HepG2 (cell line): ENCODE measurements around the gene CLIC3. TPM values are rescaled to one million over a fixed set of nuclear protein-coding genes. Genes with fewer than 3 reads are reported as not detected.

Experiments
- ATAC-seq: fragments of 200-7000 bp; cut with Tn5 transposase; 3 replicates; pipeline ENCODE4 v1.9.1; 2020; ENCODE audit warnings: mild to moderate bottlenecking, moderate library complexity
- BruUV-seq: library from RNA; stranded (reverse); fragments of 400-500 nt; replicated peaks from 2 replicates; lab custom pipeline; 2021; lab: Mats Ljungman, UMichigan
- CTCF ChIA-PET: fragments of 300-600 bp; formaldehyde crosslinking; extraction: SDS; loops from one replicate; lab custom pipeline; 2021; ENCODE audit warnings: low total read pairs, inconsistent platforms, low intra/inter-chr PET ratio; lab: Yijun Ruan, JAX
- POLR2A ChIA-PET: fragments of 350-600 bp; sonication (Branson Sonifier 250); formaldehyde crosslinking; loops from one replicate; lab custom pipeline; 2020; ENCODE audit warnings: antibody characterized with exemption, inconsistent platforms; lab: Yijun Ruan, JAX
- DNase-seq: peaks from one replicate; pipeline ENCODE4 v3.0.0-alpha.2; 2015; ENCODE audit warnings: low spot score
- FAIRE-seq: peaks from 3 replicates; lab custom pipeline; 2011; peaks lifted over from hg19 to GRCh38; lab: Jason Lieb, UNC
- H2AFZ ChIP-seq: one replicate; pipeline ENCODE4 v1.6.1; 2011; ENCODE audit warnings: low read length, inconsistent platforms
- H3K27ac ChIP-seq: fragments of 300-600 bp; 3 replicates; pipeline ENCODE4 v1.8.0; 2011; ENCODE audit warnings: mixed run types, mild to moderate bottlenecking, mixed read lengths, low read length, inconsistent platforms; ENCODE audit not compliant: insufficient read depth; ENCODE audit errors: extremely low read length
- H3K27me3 ChIP-seq, 2 experiments: fragments of 200-600 bp in 1 of 2; 2 replicates in 1 of 2; 3 replicates in 1 of 2; pipeline versions ENCODE4 v1.6.0 to v1.8.0; 2011; ENCODE audit warnings: low read length in 2 of 2, mild to moderate bottlenecking in 2 of 2, moderate library complexity in 2 of 2, inconsistent platforms in 1 of 2; ENCODE audit not compliant: insufficient read depth in 2 of 2, control insufficient read depth in 1 of 2
- H3K36me3 ChIP-seq, 2 experiments: fragments of 200-600 bp in 1 of 2; replicated peaks in 1 of 2; 2 replicates in 1 of 2; 3 replicates in 1 of 2; pipeline versions ENCODE4 v1.5.1 to v1.8.0; 2011; ENCODE audit warnings: low read length in 2 of 2, inconsistent platforms in 1 of 2; ENCODE audit not compliant: insufficient read depth in 2 of 2, control insufficient read depth in 1 of 2
- H3K4me1 ChIP-seq: 2 replicates; pipeline ENCODE4 v1.5.1; 2012; ENCODE audit warnings: low read length, inconsistent platforms; ENCODE audit not compliant: insufficient read depth
- H3K4me2 ChIP-seq: 2 replicates; pipeline ENCODE4 v1.6.0; 2011; ENCODE audit warnings: low read depth, low read length, inconsistent platforms
- H3K4me3 ChIP-seq, 3 experiments: fragments of 200-600 bp in 1 of 3; sonication (generic), shearing (Covaris generic) in 1 of 3; replicated peaks in 1 of 3; 2 replicates each; pipeline ENCODE4 v1.5.1; 2011 to 2016; ENCODE audit warnings: low read length in 3 of 3, inconsistent platforms in 2 of 3, low read depth in 2 of 3, mild to moderate bottlenecking in 2 of 3, control low read depth in 1 of 3, mixed read lengths in 1 of 3; ENCODE audit not compliant: insufficient read depth in 1 of 3
- H3K79me2 ChIP-seq: one replicate; pipeline ENCODE4 v1.6.1; 2011; ENCODE audit warnings: low read length, inconsistent platforms; ENCODE audit not compliant: insufficient read depth
- H3K9ac ChIP-seq: 2 replicates; pipeline ENCODE4 v1.6.0; 2011; ENCODE audit warnings: mild to moderate bottlenecking, low read depth, low read length, inconsistent platforms; ENCODE audit not compliant: insufficient read depth
- H3K9me3 ChIP-seq: 2 replicates; pipeline ENCODE4 v1.5.1; 2012; ENCODE audit warnings: mild to moderate bottlenecking, low read length
- H4K20me1 ChIP-seq: 2 replicates; pipeline ENCODE4 v1.6.0; 2011; ENCODE audit warnings: inconsistent platforms, mild to moderate bottlenecking, low read length, moderate library complexity; ENCODE audit not compliant: insufficient read depth
- ARHGAP35 ChIP-seq: sonication (generic); formaldehyde crosslinking; IDR thresholded peaks from 2 replicates; pipeline ENCODE4 v1.9.0; 2022; ENCODE audit warnings: mild to moderate bottlenecking, inconsistent platforms, moderate library complexity, missing genetic modification reagents, borderline replicate concordance
- CCAR2 ChIP-seq: fragments of 200-400 bp; formaldehyde crosslinking; optimal IDR thresholded peaks from 2 replicates; pipeline ENCODE3; 2018; ENCODE audit warnings: low read depth, mild to moderate bottlenecking, low read length, moderate library complexity
- EED ChIP-seq: sonication (generic); formaldehyde crosslinking; IDR thresholded peaks from 2 replicates; pipeline ENCODE4 v1.5.0; 2020; ENCODE audit warnings: mild to moderate bottlenecking, missing genetic modification reagents
- RELA ChIP-seq: sonication (generic); formaldehyde crosslinking; IDR thresholded peaks from 2 replicates; pipeline ENCODE4 v1.4.0; 2020; ENCODE audit warnings: missing genetic modification reagents
- RORA ChIP-seq: sonication (generic); formaldehyde crosslinking; IDR thresholded peaks from 2 replicates; pipeline ENCODE4 v1.5.0; 2020; ENCODE audit warnings: mild to moderate bottlenecking, missing genetic modification reagents, moderate library complexity
- SNAPC2 ChIP-seq: sonication (generic); formaldehyde crosslinking; IDR thresholded peaks from 2 replicates; pipeline ENCODE4 v1.8.1; 2022; ENCODE audit warnings: mild to moderate bottlenecking, missing genetic modification reagents
- TAF15 ChIP-seq: fragments of 200-400 bp; formaldehyde crosslinking; IDR thresholded peaks from one replicate; pipeline ENCODE4 v1.6.1; 2018; ENCODE audit warnings: mild to moderate bottlenecking, low read depth, low read length; ENCODE audit not compliant: poor library complexity, severe bottlenecking
- TFDP1 ChIP-seq: IDR thresholded peaks from 2 replicates; pipeline ENCODE4 v1.6.1; 2016; ENCODE audit warnings: missing compliant biosample characterization, missing genetic modification reagents, borderline replicate concordance
- ZBTB7B ChIP-seq: sonication (generic); formaldehyde crosslinking; IDR thresholded peaks from 2 replicates; pipeline ENCODE4 v1.4.0; 2020; ENCODE audit warnings: missing genetic modification reagents
- ZBTB8A ChIP-seq: sonication (generic); formaldehyde crosslinking; IDR thresholded peaks from 2 replicates; pipeline ENCODE4 v1.4.0; 2020; ENCODE audit warnings: mild to moderate bottlenecking, low read depth, missing genetic modification reagents, borderline replicate concordance
- ZSCAN22 ChIP-seq: sonication (generic); formaldehyde crosslinking; IDR thresholded peaks from 2 replicates; pipeline ENCODE4 v1.4.0; 2020; ENCODE audit warnings: mild to moderate bottlenecking, missing genetic modification reagents
- WGBS: methylation state at CpG from one replicate; pipeline ENCODE4 v1.1.6; 2017; ENCODE audit warnings: low lambda C conversion rate; 5-methylcytosine and 5-hydroxymethylcytosine counted together
- in situ Hi-C: cut with HindIII; loops from 2 replicates; pipeline ENCODE4 v1.10.0; 2017; ENCODE audit warnings: low pct_unique_long_range_greater_than_20kb; ENCODE audit not compliant: extremely low pct_ligation_motif_present
- intact Hi-C: fragments of 100-400 bp; cut with micrococcal nuclease; formaldehyde crosslinking; loops from one replicate; pipeline ENCODE4 v1.10.0; 2022; ENCODE audit not compliant: unreplicated experiment
- polyA plus RNA-seq, 8 experiments: library from polyadenylated mRNA; depleted of rRNA in 3 of 8; stranded (reverse) in 7 of 8; unstranded in 1 of 8; fragments of >200 nt; fragmentation: Illumina TruSeq in 4 of 8; extraction: Trizol in 4 of 8; gene quantifications; 2 replicates each; pipeline versions ENCODE4 v1.2.1 to v1.2.3, GENCODE V29; 2011 to 2016; ENCODE audit warnings: low read depth in 4 of 8, missing spikeins in 1 of 8, mixed read lengths in 1 of 8; ENCODE audit not compliant: insufficient read depth in 1 of 8
- total RNA-seq, 5 experiments: library from RNA; depleted of rRNA; stranded (reverse); fragments of >200 nt; fragmentation: Illumina TruSeq; extraction: Trizol; gene quantifications; 2 replicates each; pipeline ENCODE4 v1.2.3, GENCODE V29; 2016; ENCODE audit warnings: low read depth in 1 of 5
- TF ChIP-seq, protein P1 (sequence below): IDR thresholded peaks from 2 replicates; pipeline ENCODE4 v1.6.1; 2012; ENCODE audit warnings: inconsistent platforms

The CLIC3 gene
- total and polyA plus RNA-seq, 2 of the 13 experiments (the other 11 are each of a cell fraction or from before 2014, with no cell fraction given): 0.51 to 1.5 TPM

- FAIRE-seq: no peak
- in situ Hi-C loops (no loop called here), intact Hi-C loops (no loop called here)
- Histone ChIP-seq H4K20me1 (no peaks in the 10 kb centered on the region), H3K4me1 (no peaks in the 10 kb centered on the region), H2AFZ (no peak overlapping the region), H3K4me2 (no peak overlapping the region), H3K27me3 (no peaks in the 10 kb centered on the region), H3K36me3 (no peaks in the 10 kb centered on the region), H3K9ac (no peak overlapping the region), H3K27ac (no peak overlapping the region), H3K9me3 (peaks cover 4% of the 10 kb centered on the region; the same call in 1 of the 2 replicates), H3K4me3 (no peak overlapping the region), H3K79me2 (no peaks in the 10 kb centered on the region)
- CTCF ChIA-PET: no interaction called here
- WGBS: 94% methylated on average over 3 of the region's 13 CpGs
- peak; percentile 15 for ATAC-seq
- BruUV-seq: no TSS peak
- no peak for TF ChIP-seq SNAPC2
- TF ChIP-seq CCAR2: no peak
- no peak for TF ChIP-seq EED
- TF ChIP-seq ARHGAP35: no peak
- TF ChIP-seq RELA: no peak
- TF ChIP-seq ZBTB8A (CRISPR knock-in tag): no peak
- no peak for TF ChIP-seq ZSCAN22
- TF ChIP-seq, protein P1, sequence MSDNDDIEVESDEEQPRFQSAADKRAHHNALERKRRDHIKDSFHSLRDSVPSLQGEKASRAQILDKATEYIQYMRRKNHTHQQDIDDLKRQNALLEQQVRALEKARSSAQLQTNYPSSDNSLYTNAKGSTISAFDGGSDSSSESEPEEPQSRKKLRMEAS: no peak
- no peak for TF ChIP-seq TFDP1 (CRISPR knock-in tag)
- TF ChIP-seq TAF15: no peak
- TF ChIP-seq ZBTB7B (CRISPR knock-in tag): no peak
- no peak for TF ChIP-seq RORA
- POLR2A ChIA-PET: no interaction called here
- DNase-seq: no peak
Measured at GRCh38 chr9:137007816-137008270, 11.5 kb upstream of the CLIC3 start.
